CD4-positive, CD25-positive, alpha-beta regulatory T cell (primary cell): ENCODE measurements around the gene ARHGAP40. TPM values are rescaled to one million over a fixed set of nuclear protein-coding genes. Genes with fewer than 3 reads are reported as not detected.

Experiments
- ATAC-seq, 2 donors: fragments of 150-1000 bp; cut with Tn5 transposase; one replicate each; pipeline ENCODE4 v1.10.0; 2021; ENCODE audit warnings: low read depth in 2 of 2, moderate number of reproducible peaks in 2 of 2, moderate library complexity in 1 of 2
- DNase-seq, 3 donors: peaks; one replicate each; pipeline versions ENCODE4 v3.0.0 to v3.0.0-alpha.2; 2012 to 2022; ENCODE audit warnings: mixed read lengths in 1 of 3
- H3K27ac ChIP-seq: one replicate; pipeline ENCODE4 v1.7.0; 2013; ENCODE audit warnings: mild to moderate bottlenecking, low read length; ENCODE audit not compliant: insufficient read depth, poor library complexity, severe bottlenecking
- H3K27me3 ChIP-seq: one replicate; pipeline ENCODE4 v1.7.0; 2013; ENCODE audit warnings: low read length; ENCODE audit not compliant: control insufficient read depth, insufficient read depth
- H3K36me3 ChIP-seq: one replicate; pipeline ENCODE4 v1.7.0; 2013; ENCODE audit warnings: mild to moderate bottlenecking, low read length, moderate library complexity; ENCODE audit not compliant: control insufficient read depth, insufficient read depth
- H3K4me1 ChIP-seq: 2 replicates; pipeline ENCODE4 v1.7.0; 2013; ENCODE audit warnings: mild to moderate bottlenecking, low read length; ENCODE audit not compliant: insufficient read depth, control insufficient read depth, poor library complexity, severe bottlenecking
- H3K4me3 ChIP-seq: one replicate; pipeline ENCODE4 v1.7.0; 2013; ENCODE audit warnings: low read depth, mild to moderate bottlenecking, low read length, moderate library complexity
- H3K9me3 ChIP-seq, 2 experiments: 1 replicate in 1 of 2; 2 replicates in 1 of 2; pipeline ENCODE4 v1.7.0; 2013; ENCODE audit warnings: low read length in 2 of 2, mild to moderate bottlenecking in 1 of 2, moderate library complexity in 1 of 2; ENCODE audit not compliant: control insufficient read depth in 2 of 2
- H3K27ac Mint-ChIP-seq, 3 donors: one replicate each; pipeline ENCODE4 v1.8.0; 2020 to 2022; ENCODE audit warnings: mild to moderate bottlenecking in 3 of 3, mixed read lengths in 3 of 3, moderate library complexity in 2 of 3
- H3K27me3 Mint-ChIP-seq: one replicate; pipeline ENCODE4 v1.8.0; 2022; ENCODE audit warnings: mild to moderate bottlenecking, mixed read lengths
- H3K36me3 Mint-ChIP-seq: one replicate; pipeline ENCODE4 v1.8.0; 2020; ENCODE audit warnings: mixed read lengths
- H3K4me1 Mint-ChIP-seq, 4 donors: one replicate each; pipeline ENCODE4 v1.8.0; 2020 to 2022; ENCODE audit warnings: mixed read lengths in 4 of 4, mild to moderate bottlenecking in 1 of 4
- H3K4me3 Mint-ChIP-seq, 4 donors: one replicate each; pipeline ENCODE4 v1.8.0; 2020 to 2022; ENCODE audit warnings: mild to moderate bottlenecking in 4 of 4, mixed read lengths in 4 of 4, moderate library complexity in 3 of 4
- H3K9me3 Mint-ChIP-seq, 7 donors: one replicate each; pipeline ENCODE4 v1.8.0; 2020 to 2022; ENCODE audit warnings: mixed read lengths in 7 of 7, mild to moderate bottlenecking in 3 of 7, moderate library complexity in 2 of 7
- polyA plus RNA-seq, 4 donors: library from polyadenylated mRNA; unstranded; fragments of 300-500 nt; fragmentation: Illumina TruSeq; gene quantifications; one replicate each; pipeline ENCODE4 v1.2.3, GENCODE V29; 2021
- total RNA-seq: library from RNA; stranded (reverse); gene quantifications from one replicate; pipeline ENCODE4 v1.2.3, GENCODE V29; 2022

Gene ARHGAP40
- total and polyA plus RNA-seq, 5 donors from 2014 or later: not detected

DNA sequence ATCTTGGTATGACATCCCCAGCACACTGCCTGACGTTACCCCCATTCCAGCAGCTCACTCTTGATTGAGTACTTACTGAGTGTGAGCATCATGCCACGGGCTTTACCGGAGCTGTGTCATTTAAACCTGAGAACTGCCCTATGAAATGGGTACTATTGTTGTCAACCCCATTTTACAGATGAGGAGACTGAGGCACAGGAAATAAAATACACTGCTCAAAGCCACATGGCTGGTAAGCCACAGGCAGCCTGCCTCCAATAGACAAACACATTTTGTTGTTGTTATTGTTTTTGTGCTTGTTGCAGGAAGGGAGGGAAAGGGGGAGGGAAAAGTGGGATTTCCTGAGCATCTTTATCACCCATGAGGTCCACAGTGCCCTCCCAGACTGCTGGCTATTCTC, 69.2 kb downstream of the ARHGAP40 start:
- Mint-ChIP-seq H3K9me3 (peaks cover 0 to 3% (median 0%) of the 10 kb centered on the region in 7 donors), H3K4me3 (peak overlapping the region in 1 of 4 donors; percentile 17), H3K27ac (no peak overlapping the region), H3K4me1 (peaks cover 0 to 12% (median 2%) of the 10 kb centered on the region in 4 donors), H3K36me3 (peaks cover 3% of the 10 kb centered on the region), H3K27me3 (peaks cover 46% of the 10 kb centered on the region)
- ATAC-seq (no peak), DNase-seq (no peak)
- H3K27ac ChIP-seq: no peak overlapping the region
- no peaks in the 10 kb centered on the region for H3K36me3 ChIP-seq
- H3K4me3 ChIP-seq: no peak overlapping the region
- no peaks in the 10 kb centered on the region for H3K9me3 ChIP-seq
- peaks cover 15% of the 10 kb centered on the region for H3K27me3 ChIP-seq
- H3K4me1 ChIP-seq: peaks cover 12% of the 10 kb centered on the region

DNA sequence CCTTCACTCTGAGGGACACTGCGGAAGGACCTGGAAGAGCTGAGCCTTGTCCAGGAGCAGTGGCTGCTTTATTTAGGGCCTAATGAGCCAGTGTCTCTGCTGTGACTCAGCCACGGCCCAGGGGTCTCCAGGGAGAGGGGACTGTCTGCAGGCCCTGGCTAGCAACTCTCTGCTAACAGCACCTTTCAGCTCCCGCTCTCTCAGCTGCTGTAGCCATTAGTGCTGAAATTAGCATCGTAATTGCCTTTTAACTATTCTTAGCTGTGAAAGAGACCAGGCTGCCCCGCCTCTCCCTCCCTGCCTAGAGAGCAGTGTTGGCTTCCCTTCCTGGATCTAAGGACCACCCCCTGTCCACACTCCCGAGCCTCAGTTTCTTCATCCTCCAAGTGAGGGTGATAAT, 69.6 kb downstream of the ARHGAP40 start:
- Histone ChIP-seq H3K36me3 (no peaks in the 10 kb centered on the region), H3K4me1 (peaks cover 12% of the 10 kb centered on the region), H3K4me3 (no peak overlapping the region), H3K27me3 (peaks cover 15% of the 10 kb centered on the region), H3K9me3 (no peaks in the 10 kb centered on the region), H3K27ac (no peak overlapping the region)
- peaks cover 3% of the 10 kb centered on the region for H3K36me3 Mint-ChIP-seq
- H3K27ac Mint-ChIP-seq: no peak overlapping the region
- H3K4me3 Mint-ChIP-seq: no peak overlapping the region
- ATAC-seq: no peak
- peaks cover 0 to 3% (median 0%) of the 10 kb centered on the region in 7 donors for H3K9me3 Mint-ChIP-seq
- H3K27me3 Mint-ChIP-seq: peaks cover 46% of the 10 kb centered on the region
- peaks cover 0 to 12% (median 2%) of the 10 kb centered on the region in 4 donors for H3K4me1 Mint-ChIP-seq
- no peak for DNase-seq

DNA sequence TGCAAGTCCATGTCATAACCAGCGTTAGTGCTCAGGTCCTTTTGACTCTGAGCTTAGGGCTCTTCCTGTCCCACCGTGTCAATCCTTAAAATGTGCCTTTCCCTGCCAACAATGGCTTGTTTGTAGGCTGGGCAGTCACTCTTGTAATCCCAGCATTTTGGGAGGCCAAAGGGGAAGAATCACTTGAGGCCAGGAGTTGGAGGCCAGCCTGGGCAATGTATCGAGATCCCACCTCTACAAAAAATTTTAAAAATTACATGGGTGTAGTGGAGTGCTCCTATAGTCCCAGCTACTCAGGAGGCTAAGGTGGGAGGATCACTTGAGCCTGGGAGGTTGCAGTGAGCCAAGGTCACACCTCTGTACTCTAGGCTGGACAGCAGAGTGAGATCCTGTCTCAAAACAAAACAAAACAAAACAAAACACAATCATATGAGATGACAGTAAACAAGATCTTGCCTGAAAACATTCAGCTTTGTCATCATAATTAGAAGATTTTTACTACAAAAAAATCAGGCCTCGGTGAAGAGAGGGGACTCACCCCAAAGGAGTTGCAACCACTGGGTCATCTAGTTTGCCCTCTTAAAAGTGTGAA, 70.2 kb downstream of the ARHGAP40 start:
- no peak overlapping the region for H3K4me3 ChIP-seq
- ATAC-seq (no peak), DNase-seq (no peak)
- Mint-ChIP-seq H3K4me1 (peaks cover 0 to 12% (median 2%) of the 10 kb centered on the region in 4 donors), H3K27me3 (peaks cover 46% of the 10 kb centered on the region), H3K4me3 (no peak overlapping the region), H3K27ac (no peak overlapping the region), H3K9me3 (peaks cover 0 to 3% (median 0%) of the 10 kb centered on the region in 7 donors), H3K36me3 (peaks cover 3% of the 10 kb centered on the region)
- no peak overlapping the region for H3K27ac ChIP-seq
- H3K36me3 ChIP-seq: no peaks in the 10 kb centered on the region
- H3K9me3 ChIP-seq: no peaks in the 10 kb centered on the region
- H3K4me1 ChIP-seq: peaks cover 12% of the 10 kb centered on the region
- H3K27me3 ChIP-seq: peaks cover 15% of the 10 kb centered on the region

DNA sequence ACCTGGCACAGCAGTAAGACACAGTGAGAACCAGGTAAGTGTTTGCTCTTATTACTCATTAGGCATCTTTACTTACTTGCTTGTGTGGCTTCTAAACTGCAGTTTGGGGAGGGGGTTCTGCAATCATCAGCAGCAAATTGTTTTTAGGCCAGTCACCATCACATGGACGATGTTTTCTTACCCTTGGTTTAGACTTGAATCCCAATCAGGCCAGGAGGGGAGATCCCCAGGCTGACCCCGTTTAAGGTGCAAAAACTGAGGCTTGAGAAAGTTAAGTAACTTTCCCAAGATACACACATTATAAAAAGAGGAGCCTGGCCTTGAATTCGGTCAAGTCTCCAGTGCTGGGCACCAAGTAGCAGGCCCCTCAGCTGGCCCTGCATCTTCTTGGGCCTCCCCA, 70.9 kb downstream of the ARHGAP40 start:
- Histone ChIP-seq H3K27me3 (peaks cover 15% of the 10 kb centered on the region), H3K9me3 (no peaks in the 10 kb centered on the region), H3K27ac (no peak overlapping the region), H3K36me3 (no peaks in the 10 kb centered on the region), H3K4me1 (peaks cover 12% of the 10 kb centered on the region), H3K4me3 (no peak overlapping the region)
- Mint-ChIP-seq H3K4me3 (no peak overlapping the region), H3K4me1 (peaks cover 0 to 12% (median 2%) of the 10 kb centered on the region in 4 donors), H3K27me3 (peaks cover 43% of the 10 kb centered on the region), H3K36me3 (peaks cover 3% of the 10 kb centered on the region), H3K9me3 (peaks cover 0 to 3% (median 0%) of the 10 kb centered on the region in 7 donors), H3K27ac (no peak overlapping the region)
- ATAC-seq: no peak
- no peak for DNase-seq

DNA sequence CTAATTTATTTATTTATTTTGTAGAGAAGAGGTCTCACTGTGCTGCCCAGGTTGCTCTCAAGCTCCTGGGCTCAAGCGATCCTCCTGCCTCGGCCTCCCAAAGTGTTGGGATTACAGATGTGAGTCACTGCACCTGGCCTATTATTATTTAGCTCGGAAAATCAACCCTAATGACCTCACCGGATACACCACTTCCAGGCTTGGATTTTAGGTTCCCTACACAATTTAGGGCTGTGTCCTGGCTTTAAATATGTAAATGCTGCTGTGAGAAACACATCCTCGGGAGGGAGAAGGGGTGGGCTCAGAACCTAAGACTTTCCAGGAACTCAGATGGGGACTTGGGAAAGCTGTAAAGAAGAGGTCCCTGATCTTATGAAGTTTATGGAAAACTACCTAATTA, 71.7 kb downstream of the ARHGAP40 start:
- peaks cover 12% of the 10 kb centered on the region for H3K4me1 ChIP-seq
- no peak for DNase-seq
- peaks cover 0 to 12% (median 2%) of the 10 kb centered on the region in 4 donors for H3K4me1 Mint-ChIP-seq
- peaks cover 0 to 3% (median 0%) of the 10 kb centered on the region in 7 donors for H3K9me3 Mint-ChIP-seq
- no peak for ATAC-seq
- H3K9me3 ChIP-seq: no peaks in the 10 kb centered on the region
- peaks cover 40% of the 10 kb centered on the region for H3K27me3 Mint-ChIP-seq
- no peak overlapping the region for H3K27ac Mint-ChIP-seq
- no peaks in the 10 kb centered on the region for H3K36me3 ChIP-seq
- H3K4me3 Mint-ChIP-seq: peak overlapping the region; percentile 53 to 88 (median 78)
- no peak overlapping the region for H3K27ac ChIP-seq
- peaks cover 3% of the 10 kb centered on the region for H3K36me3 Mint-ChIP-seq
- peaks cover 15% of the 10 kb centered on the region for H3K27me3 ChIP-seq
- H3K4me3 ChIP-seq: peak overlapping the region; percentile 66

DNA sequence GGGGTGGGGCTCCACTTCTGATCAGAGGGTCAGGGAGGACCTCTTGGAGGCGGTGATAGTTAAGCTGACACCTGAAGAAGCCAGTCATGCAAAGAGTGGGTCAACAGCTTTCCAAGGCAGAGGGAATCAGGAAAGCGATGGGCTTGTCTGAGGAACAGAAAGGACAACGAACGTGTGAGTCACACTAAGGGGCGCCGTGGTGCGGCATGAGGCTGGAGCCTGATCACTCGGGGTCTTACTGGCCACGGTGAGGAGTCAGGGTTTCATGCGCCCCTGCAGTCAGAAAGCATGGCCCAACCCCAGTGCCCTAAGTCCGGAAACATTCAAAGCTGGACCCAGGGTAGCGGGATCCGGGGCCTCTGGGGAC, 72.1 kb downstream of the ARHGAP40 start:
- peaks cover 36% of the 10 kb centered on the region for H3K27me3 Mint-ChIP-seq
- H3K9me3 Mint-ChIP-seq: peaks cover 0 to 3% (median 0%) of the 10 kb centered on the region in 7 donors
- Histone ChIP-seq H3K4me3 (peak overlapping the region; percentile 66), H3K27ac (no peak overlapping the region), H3K36me3 (no peaks in the 10 kb centered on the region), H3K4me1 (peaks cover 12% of the 10 kb centered on the region), H3K9me3 (no peaks in the 10 kb centered on the region), H3K27me3 (peaks cover 15% of the 10 kb centered on the region)
- peak overlapping the region; percentile 74 to 88 (median 82) for H3K4me3 Mint-ChIP-seq
- peaks cover 0 to 12% (median 2%) of the 10 kb centered on the region in 4 donors for H3K4me1 Mint-ChIP-seq
- DNase-seq (peak in 1 of 3 donors; percentile 7), ATAC-seq (no peak)
- no peak overlapping the region for H3K27ac Mint-ChIP-seq
- peaks cover 3% of the 10 kb centered on the region for H3K36me3 Mint-ChIP-seq

DNA sequence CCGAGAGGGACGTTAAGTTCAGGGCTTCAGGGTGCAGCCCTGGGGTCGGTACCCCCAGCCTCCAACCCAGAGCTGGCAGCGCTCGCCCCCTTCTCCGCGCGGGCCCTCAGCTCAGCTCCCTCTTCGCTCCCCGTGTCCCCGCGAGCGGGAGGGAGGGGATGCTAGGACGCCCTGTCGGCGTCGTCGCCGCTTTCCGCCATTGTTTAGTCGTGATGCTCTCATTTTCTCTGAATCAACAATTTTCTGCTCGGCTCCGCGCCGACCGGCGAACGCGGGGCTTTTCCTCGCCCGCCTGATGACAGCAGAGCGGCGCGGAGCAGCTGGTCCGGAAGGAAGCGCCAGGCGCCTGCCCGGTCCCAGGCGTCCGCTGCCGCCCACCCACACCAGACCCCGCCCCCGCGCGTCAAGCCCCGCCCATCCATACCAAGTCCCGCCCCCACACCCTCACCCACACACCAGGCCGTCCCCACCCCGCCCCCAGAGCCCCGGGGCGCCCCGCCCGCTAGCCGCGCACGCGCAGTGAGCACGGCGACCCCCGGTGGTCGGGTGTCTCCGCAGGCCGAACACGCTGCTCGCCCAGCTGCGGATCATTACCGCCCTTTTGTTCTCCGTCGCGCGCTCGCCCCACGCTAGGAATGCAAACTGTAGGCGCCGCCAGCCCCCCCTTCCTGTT, 72.6 kb downstream of the ARHGAP40 start:
- Mint-ChIP-seq H3K36me3 (peaks cover 3% of the 10 kb centered on the region), H3K27ac (no peak overlapping the region), H3K9me3 (peaks cover 0 to 3% (median 0%) of the 10 kb centered on the region in 7 donors), H3K4me1 (peaks cover 0 to 12% (median 2%) of the 10 kb centered on the region in 4 donors), H3K27me3 (peaks cover 30% of the 10 kb centered on the region), H3K4me3 (peak overlapping the region; percentile 74 to 88 (median 82))
- peak; percentile 32 to 69 (median 42) for DNase-seq
- H3K27ac ChIP-seq: no peak overlapping the region
- H3K4me1 ChIP-seq: peaks cover 12% of the 10 kb centered on the region
- no peaks in the 10 kb centered on the region for H3K36me3 ChIP-seq
- peaks cover 15% of the 10 kb centered on the region for H3K27me3 ChIP-seq
- no peaks in the 10 kb centered on the region for H3K9me3 ChIP-seq
- H3K4me3 ChIP-seq: peak overlapping the region; percentile 66
- peak; percentile 64 to 76 for ATAC-seq
